Trophoblast cell (in vitro differentiated cells and primary cell): ENCODE measurements around the gene LRRN1.
"Not testable (repeated sequence)": the region's sequence is repeated elsewhere in the genome, so short reads cannot be mapped to it uniquely, and the experiment has no call there.

Source experiments
- DNase-seq, 2 donors: peaks; one replicate each; pipeline ENCODE4 v3.0.0-alpha.2; 2016
- H2AFZ ChIP-seq: 2 replicates; pipeline ENCODE4 v1.6.1; 2013; ENCODE audit warnings: low read length, moderate library complexity, mild to moderate bottlenecking; ENCODE audit not compliant: insufficient read depth, poor library complexity
- H2AK5ac ChIP-seq: 2 replicates; pipeline ENCODE4 v1.6.1; 2013; ENCODE audit warnings: mild to moderate bottlenecking, low read length
- H2BK120ac ChIP-seq: 2 replicates; pipeline ENCODE4 v1.6.1; 2013; ENCODE audit warnings: low read length, mild to moderate bottlenecking, moderate library complexity; ENCODE audit not compliant: insufficient read depth, poor library complexity
- H2BK12ac ChIP-seq: 2 replicates; pipeline ENCODE4 v1.6.1; 2013; ENCODE audit warnings: mild to moderate bottlenecking, low read length, moderate library complexity
- H2BK5ac ChIP-seq: 2 replicates; pipeline ENCODE4 v1.6.1; 2013; ENCODE audit warnings: low read length, low read depth, moderate library complexity, mild to moderate bottlenecking; ENCODE audit not compliant: poor library complexity
- H3K14ac ChIP-seq: 2 replicates; pipeline ENCODE4 v1.6.1; 2013; ENCODE audit warnings: mild to moderate bottlenecking, low read length
- H3K18ac ChIP-seq: 2 replicates; pipeline ENCODE4 v1.6.1; 2013; ENCODE audit warnings: mild to moderate bottlenecking, low read length
- H3K23ac ChIP-seq: 2 replicates; pipeline ENCODE4 v1.6.1; 2013; ENCODE audit warnings: low read length
- H3K27ac ChIP-seq: 2 replicates; pipeline ENCODE4 v1.5.1; 2013; ENCODE audit warnings: low read depth, mild to moderate bottlenecking, inconsistent platforms, low read length, moderate library complexity
- H3K27me3 ChIP-seq: 2 replicates; pipeline ENCODE4 v1.6.1; 2013; ENCODE audit warnings: inconsistent platforms, mild to moderate bottlenecking, low read length, moderate library complexity; ENCODE audit not compliant: insufficient read depth
- H3K36me3 ChIP-seq, 2 experiments: 1 replicate in 1 of 2; 2 replicates in 1 of 2; pipeline ENCODE4 v1.6.1; 2013; ENCODE audit warnings: low read length in 2 of 2, mild to moderate bottlenecking in 2 of 2, moderate library complexity in 1 of 2; ENCODE audit not compliant: insufficient read depth in 2 of 2, control insufficient read depth in 1 of 2
- H3K4ac ChIP-seq: 2 replicates; pipeline ENCODE4 v1.6.1; 2013; ENCODE audit warnings: low read depth, mild to moderate bottlenecking, low read length, moderate library complexity
- H3K4me1 ChIP-seq, 2 experiments: 1 replicate in 1 of 2; 2 replicates in 1 of 2; pipeline ENCODE4 v1.6.1; 2013; ENCODE audit warnings: low read length in 2 of 2, mild to moderate bottlenecking in 2 of 2, moderate library complexity in 1 of 2; ENCODE audit not compliant: insufficient read depth in 2 of 2, control insufficient read depth in 1 of 2
- H3K4me2 ChIP-seq: 2 replicates; pipeline ENCODE4 v1.6.1; 2013; ENCODE audit warnings: inconsistent platforms, mild to moderate bottlenecking, low read length, moderate library complexity
- H3K4me3 ChIP-seq: 2 replicates; pipeline ENCODE4 v1.5.1; 2013; ENCODE audit warnings: mild to moderate bottlenecking, low read depth, low read length, inconsistent platforms
- H3K79me1 ChIP-seq: one replicate; pipeline ENCODE4 v1.6.1; 2013; ENCODE audit warnings: low read length
- H3K79me2 ChIP-seq: 2 replicates; pipeline ENCODE4 v1.6.1; 2013; ENCODE audit warnings: low read length, mild to moderate bottlenecking; ENCODE audit not compliant: control insufficient read depth, insufficient read depth, poor library complexity
- H3K9ac ChIP-seq: 2 replicates; pipeline ENCODE4 v1.6.1; 2013; ENCODE audit warnings: mild to moderate bottlenecking, low read length
- H3K9me3 ChIP-seq: 2 replicates; pipeline ENCODE4 v1.6.1; 2013; ENCODE audit warnings: low read depth, mild to moderate bottlenecking, control low read depth, inconsistent platforms, low read length; ENCODE audit not compliant: insufficient read depth
- H4K12ac ChIP-seq: 2 replicates; pipeline ENCODE4 v1.6.1; 2013; ENCODE audit warnings: low read depth, mild to moderate bottlenecking, low read length, moderate library complexity
- H4K8ac ChIP-seq: 2 replicates; pipeline ENCODE4 v1.6.1; 2013; ENCODE audit warnings: low read depth, mild to moderate bottlenecking, low read length, moderate library complexity
- H4K91ac ChIP-seq: one replicate; pipeline ENCODE4 v1.6.1; 2013; ENCODE audit warnings: low read depth, mild to moderate bottlenecking, low read length, moderate library complexity
- WGBS: extraction: QIAGEN DNeasy Blood & Tissue Kit; methylation state at CpG from one replicate; pipeline ENCODE4 v1.1.7; 2013; ENCODE audit warnings: missing lambda C conversion rate; ENCODE audit not compliant: insufficient read length, insufficient coverage; ENCODE audit errors: extremely low coverage; 5-methylcytosine and 5-hydroxymethylcytosine counted together

The LRRN1 gene

GRCh38 chr3:3825035-3825434, 25.8 kb downstream of the LRRN1 start:
- Histone ChIP-seq H3K79me1 (no peaks in the 10 kb centered on the region), H3K4ac (peak overlapping the region; percentile 41), H2BK5ac (no peak overlapping the region), H4K12ac (no peak overlapping the region), H3K4me2 (no peak overlapping the region), H4K91ac (no peak overlapping the region), H2BK12ac (no peak overlapping the region), H3K9ac (no peak overlapping the region), H3K9me3 (no peaks in the 10 kb centered on the region), H2AFZ (no peak overlapping the region), H3K79me2 (peaks cover 6% of the 10 kb centered on the region), H2AK5ac (no peak overlapping the region), H3K18ac (peak overlapping the region; percentile 49), H4K8ac (no peak overlapping the region), H3K27ac (no peak overlapping the region), H3K23ac (no peak overlapping the region), H3K36me3 (peaks cover 14 to 45% of the 10 kb centered on the region in 2 experiments), H3K27me3 (no peaks in the 10 kb centered on the region), H2BK120ac (no peak overlapping the region), H3K14ac (no peak overlapping the region), H3K4me3 (no peak overlapping the region), H3K4me1 (no peaks in the 10 kb centered on the region)
- DNase-seq = no peak
- no CpG with 5 or more reads among the region's 3 CpGs for WGBS

DNA sequence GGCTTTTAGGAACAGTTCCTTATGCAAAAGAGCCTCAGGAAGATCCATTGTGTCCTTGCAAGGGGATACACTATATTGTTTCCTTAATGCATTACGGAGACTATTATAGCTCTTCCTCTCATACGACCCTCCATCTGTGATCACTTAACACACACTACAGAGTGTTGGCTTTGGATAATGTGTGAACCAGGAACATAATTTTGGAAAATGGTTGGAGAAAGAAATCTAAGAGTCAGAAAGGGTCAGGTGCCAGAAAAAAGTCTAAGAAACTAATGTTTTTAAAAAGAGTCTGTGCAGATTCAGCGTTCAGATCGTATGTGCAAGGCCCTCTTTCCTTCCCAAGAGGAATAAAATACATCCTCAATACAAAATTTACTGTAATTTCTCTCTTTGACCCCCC, 27.3 kb downstream of the LRRN1 start:
- DNase-seq = no peak
- H3K36me3 ChIP-seq = peaks cover 19 to 46% of the 10 kb centered on the region in 2 experiments
- H3K18ac ChIP-seq = no peak overlapping the region
- H2BK120ac ChIP-seq = no peak overlapping the region
- H3K9me3 ChIP-seq = no peaks in the 10 kb centered on the region
- H2AK5ac ChIP-seq = no peak overlapping the region
- no peak overlapping the region for H4K12ac ChIP-seq
- H3K27ac ChIP-seq = no peak overlapping the region
- no peaks in the 10 kb centered on the region for H3K4me1 ChIP-seq
- no peak overlapping the region for H4K8ac ChIP-seq
- H3K9ac ChIP-seq = no peak overlapping the region
- H2BK5ac ChIP-seq = no peak overlapping the region
- no CpG with 5 or more reads among the region's 4 CpGs for WGBS
- no peak overlapping the region for H3K4me2 ChIP-seq
- H3K4ac ChIP-seq = no peak overlapping the region
- no peaks in the 10 kb centered on the region for H3K79me1 ChIP-seq
- H3K14ac ChIP-seq = no peak overlapping the region
- H3K4me3 ChIP-seq = no peak overlapping the region
- H3K27me3 ChIP-seq = no peaks in the 10 kb centered on the region
- no peak overlapping the region for H3K23ac ChIP-seq
- H4K91ac ChIP-seq = no peak overlapping the region
- H3K79me2 ChIP-seq = peaks cover 6% of the 10 kb centered on the region
- H2AFZ ChIP-seq = no peak overlapping the region
- H2BK12ac ChIP-seq = no peak overlapping the region

DNA sequence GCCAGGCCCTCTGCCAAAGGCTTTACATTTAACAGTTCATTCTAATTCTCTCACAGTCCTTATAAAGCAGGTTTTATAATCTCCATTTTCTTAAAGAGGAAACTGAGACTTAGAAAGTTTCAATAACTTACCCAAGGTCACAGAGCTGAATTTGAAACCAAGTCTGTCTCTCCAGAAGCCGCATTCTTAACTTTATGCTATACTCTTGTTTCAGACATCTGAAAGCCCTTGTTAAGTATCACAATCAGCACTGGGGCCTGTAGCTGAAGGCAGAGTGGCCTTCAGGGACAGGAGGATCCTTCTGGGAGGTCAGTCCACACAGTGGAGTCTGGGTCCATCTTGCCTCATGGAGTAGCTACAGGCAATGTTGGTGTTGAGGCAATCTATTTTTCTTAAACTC, 27.9 kb downstream of the LRRN1 start:
- Histone ChIP-seq H3K27ac (no peak overlapping the region), H4K12ac (no peak overlapping the region), H3K79me1 (no peaks in the 10 kb centered on the region), H3K36me3 (peaks cover 19 to 45% of the 10 kb centered on the region in 2 experiments), H3K4me3 (no peak overlapping the region), H2AK5ac (no peak overlapping the region), H2AFZ (no peak overlapping the region), H3K4ac (peak overlapping the region; percentile 62), H2BK12ac (no peak overlapping the region), H3K27me3 (no peaks in the 10 kb centered on the region), H3K14ac (no peak overlapping the region), H3K9ac (no peak overlapping the region), H2BK120ac (no peak overlapping the region), H4K91ac (no peak overlapping the region), H3K9me3 (no peaks in the 10 kb centered on the region), H3K4me1 (no peaks in the 10 kb centered on the region), H3K79me2 (peaks cover 6% of the 10 kb centered on the region), H3K23ac (no peak overlapping the region), H4K8ac (no peak overlapping the region), H2BK5ac (no peak overlapping the region), H3K4me2 (no peak overlapping the region), H3K18ac (no peak overlapping the region)
- no CpG with 5 or more reads among the region's 1 CpG for WGBS
- DNase-seq = no peak

DNA sequence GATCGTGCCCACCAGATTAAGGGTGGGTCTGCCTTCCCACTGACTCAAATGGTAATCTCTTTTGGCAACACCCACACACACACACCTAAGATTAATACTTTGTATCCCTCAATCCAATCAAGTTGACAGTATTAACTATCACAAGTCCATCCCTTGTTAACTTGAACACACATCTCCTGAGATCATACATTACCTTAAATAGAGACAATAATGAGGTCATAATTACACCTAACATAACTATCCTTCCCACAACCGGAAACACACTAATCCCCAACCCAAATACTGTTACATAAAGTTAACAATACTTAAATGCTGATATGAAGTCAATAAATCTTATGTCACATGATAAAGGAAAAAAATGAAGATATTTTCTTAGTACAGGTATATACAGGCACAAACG, 29.2 kb downstream of the LRRN1 start:
- not testable (repeated sequence) for H3K79me2 ChIP-seq, H3K14ac ChIP-seq, H3K4ac ChIP-seq, H4K12ac ChIP-seq, H3K4me3 ChIP-seq, H3K4me2 ChIP-seq, H3K23ac ChIP-seq, H2BK5ac ChIP-seq, H3K4me1 ChIP-seq, H2BK120ac ChIP-seq, H3K9ac ChIP-seq, H3K27ac ChIP-seq, DNase-seq, H3K9me3 ChIP-seq, H4K8ac ChIP-seq, H3K27me3 ChIP-seq, H3K18ac ChIP-seq, H2AK5ac ChIP-seq, H4K91ac ChIP-seq, H2BK12ac ChIP-seq, H3K79me1 ChIP-seq, H2AFZ ChIP-seq
- WGBS = no CpG with 5 or more reads among the region's 3 CpGs
- H3K36me3 ChIP-seq = peaks cover 19 to 52% of the 10 kb centered on the region in 2 experiments
